Measurements from ENCODE around the gene GLIS1.

The GLIS1 gene

GRCh38 chr1:53467391-53467790 is 271.6 kb downstream of the GLIS1 start:
- no peak overlapping the region for H3K4me3 ChIP-seq (replicated peaks; ENCODE audit: low read depth, low read length)
- TF ChIP-seq, protein P1, sequence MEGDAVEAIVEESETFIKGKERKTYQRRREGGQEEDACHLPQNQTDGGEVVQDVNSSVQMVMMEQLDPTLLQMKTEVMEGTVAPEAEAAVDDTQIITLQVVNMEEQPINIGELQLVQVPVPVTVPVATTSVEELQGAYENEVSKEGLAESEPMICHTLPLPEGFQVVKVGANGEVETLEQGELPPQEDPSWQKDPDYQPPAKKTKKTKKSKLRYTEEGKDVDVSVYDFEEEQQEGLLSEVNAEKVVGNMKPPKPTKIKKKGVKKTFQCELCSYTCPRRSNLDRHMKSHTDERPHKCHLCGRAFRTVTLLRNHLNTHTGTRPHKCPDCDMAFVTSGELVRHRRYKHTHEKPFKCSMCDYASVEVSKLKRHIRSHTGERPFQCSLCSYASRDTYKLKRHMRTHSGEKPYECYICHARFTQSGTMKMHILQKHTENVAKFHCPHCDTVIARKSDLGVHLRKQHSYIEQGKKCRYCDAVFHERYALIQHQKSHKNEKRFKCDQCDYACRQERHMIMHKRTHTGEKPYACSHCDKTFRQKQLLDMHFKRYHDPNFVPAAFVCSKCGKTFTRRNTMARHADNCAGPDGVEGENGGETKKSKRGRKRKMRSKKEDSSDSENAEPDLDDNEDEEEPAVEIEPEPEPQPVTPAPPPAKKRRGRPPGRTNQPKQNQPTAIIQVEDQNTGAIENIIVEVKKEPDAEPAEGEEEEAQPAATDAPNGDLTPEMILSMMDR (IDR thresholded peaks at IDR 0.05; ENCODE audit: low read depth, low read length, missing control alignments): no peak
- DNase-seq (ENCODE audit: extremely low read depth, low read depth): no peak

- TF ChIP-seq, protein P1 (IDR thresholded peaks at IDR 0.05; ENCODE audit: low read depth, low read length, missing control alignments): no peak
- DNase-seq (ENCODE audit: extremely low read depth, low read depth): no peak
- H3K4me3 ChIP-seq (replicated peaks; ENCODE audit: low read depth, low read length): no peak overlapping the region
Measured at GRCh38 chr1:53465023-53465957, 273.7 kb downstream of the GLIS1 start.

DNA sequence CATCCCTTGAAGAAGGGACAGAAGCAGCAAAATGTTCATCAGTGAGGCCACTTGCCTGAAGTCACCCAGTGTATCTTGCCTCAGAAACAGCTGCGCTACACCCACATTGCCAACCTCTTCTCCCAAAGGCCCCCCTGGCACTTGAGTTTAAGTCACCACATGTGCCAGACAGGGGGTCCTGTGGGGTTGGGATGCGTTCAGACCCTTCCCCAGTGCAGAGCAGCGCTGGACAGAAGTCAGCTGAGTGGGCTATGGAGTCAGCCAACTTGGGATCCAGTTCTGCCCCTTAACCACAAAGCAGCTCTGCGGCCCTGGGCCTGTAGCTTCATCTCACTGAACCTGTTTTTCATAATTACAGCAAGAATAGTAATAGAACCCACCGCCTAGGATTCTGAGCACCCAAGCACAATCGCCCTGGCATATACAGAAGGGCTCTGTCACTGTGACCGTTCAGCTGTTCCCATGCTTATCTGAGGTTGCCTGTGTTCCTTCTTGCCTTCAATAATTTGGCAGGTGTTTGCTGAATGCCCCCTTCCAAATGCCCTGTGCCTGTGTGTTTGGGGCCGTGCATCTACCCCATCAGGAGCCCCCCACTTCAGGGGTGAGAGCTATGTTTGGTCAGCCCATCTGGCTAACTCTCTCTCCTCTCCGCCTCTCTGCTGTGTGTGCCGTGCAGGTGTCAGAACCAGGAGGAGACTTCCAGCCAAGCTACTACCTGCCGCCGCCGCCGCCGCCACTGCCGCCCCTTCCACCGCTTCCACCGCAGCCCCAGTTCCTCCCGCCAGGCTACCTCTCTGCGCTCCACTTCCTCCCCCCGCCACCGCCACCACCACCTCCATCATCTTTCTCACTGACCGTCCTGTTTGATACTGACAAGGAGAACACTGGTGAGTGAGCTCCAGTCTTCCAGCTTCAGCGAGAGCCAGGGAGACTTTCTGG is 274.7 kb downstream of the GLIS1 start:
- DNase-seq (ENCODE audit: extremely low read depth, low read depth): no peak

DNA sequence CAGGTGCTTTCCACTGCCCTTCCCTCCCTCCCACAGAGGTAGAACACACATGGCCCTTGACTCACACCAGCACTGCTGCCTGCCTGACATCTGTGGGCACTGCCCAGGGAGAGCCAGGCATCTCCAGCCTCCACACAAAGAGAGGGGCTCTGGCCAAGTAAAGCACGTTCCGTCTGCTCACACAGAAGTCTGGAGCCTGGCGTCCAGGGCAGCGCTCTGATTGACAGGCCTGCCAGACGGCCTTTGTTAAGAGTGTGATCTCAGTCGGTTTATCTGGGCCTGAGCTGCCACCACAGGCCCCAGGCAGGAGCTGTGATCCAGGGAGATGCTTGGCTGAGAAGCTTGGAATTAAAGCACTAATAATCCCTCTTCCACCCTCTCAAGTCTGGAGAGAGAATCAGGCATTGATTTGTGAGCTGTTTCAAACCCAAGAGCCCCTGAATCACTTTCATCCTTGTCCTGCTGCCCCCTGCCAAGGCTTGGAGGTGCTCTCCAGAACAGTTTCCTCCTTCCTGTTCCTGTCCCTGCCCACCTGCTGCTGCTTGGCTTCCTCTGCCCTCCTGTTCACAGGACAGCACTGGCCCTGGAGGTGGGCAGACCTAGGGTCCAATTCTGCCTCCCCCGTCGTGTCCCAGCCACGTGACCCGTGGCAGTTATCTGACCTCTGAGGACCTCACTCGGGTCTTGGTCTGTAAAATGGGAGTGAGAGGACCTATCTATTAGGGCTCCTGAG is 276.0 kb downstream of the GLIS1 start:
- TF ChIP-seq, protein P1 (IDR thresholded peaks at IDR 0.05; ENCODE audit: low read depth, low read length, missing control alignments): no peak
- no peak overlapping the region for H3K4me3 ChIP-seq (replicated peaks; ENCODE audit: low read depth, low read length)
- DNase-seq (ENCODE audit: extremely low read depth, low read depth): no peak

More for the DNA sequence above, 274.7 kb downstream of the GLIS1 start:
- H3K4me3 ChIP-seq (replicated peaks; ENCODE audit: low read depth, low read length): no peak overlapping the region
- TF ChIP-seq, protein P1 (IDR thresholded peaks at IDR 0.05; ENCODE audit: low read depth, low read length, missing control alignments): no peak

GRCh38 chr1:53462193-53462592 is 276.8 kb downstream of the GLIS1 start:
- TF ChIP-seq, protein P1 (IDR thresholded peaks at IDR 0.05; ENCODE audit: low read depth, low read length, missing control alignments): no peak
- no peak overlapping the region for H3K4me3 ChIP-seq (replicated peaks; ENCODE audit: low read depth, low read length)
- no peak for DNase-seq (ENCODE audit: extremely low read depth, low read depth)

Measured in HFF-Myc (cell line).